Measurements from ENCODE around the gene LDLRAD4. TPM values are rescaled to one million over a fixed set of nuclear protein-coding genes. Genes with fewer than 3 reads are reported as not detected.

Gene LDLRAD4
- total and polyA plus RNA-seq, 12 donors: 3.9 to 64.5 (median 36.0) TPM

DNA sequence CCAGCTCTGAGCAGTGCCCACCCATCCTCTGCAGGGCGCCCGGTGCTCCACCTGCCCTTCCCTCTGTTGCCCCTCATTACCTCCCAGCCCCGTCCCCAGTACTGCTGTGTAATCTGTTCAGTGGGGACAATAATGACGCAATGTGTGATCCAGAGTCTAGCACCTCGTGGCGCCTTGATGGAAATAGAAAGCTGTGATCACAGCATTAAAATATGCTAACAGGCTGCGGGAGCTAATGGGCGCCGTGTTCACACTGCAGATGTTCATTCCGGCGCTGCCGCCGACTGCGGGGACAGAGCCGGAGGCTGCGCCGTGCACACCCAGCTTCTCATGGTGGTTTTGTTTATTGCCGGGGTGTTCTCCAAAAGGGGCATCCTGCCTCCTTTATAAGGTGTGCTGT is 235.2 kb downstream of the LDLRAD4 start:
- H3K27me3 ChIP-seq: no peaks in the 10 kb centered on the region
- TF ChIP-seq, protein P1, sequence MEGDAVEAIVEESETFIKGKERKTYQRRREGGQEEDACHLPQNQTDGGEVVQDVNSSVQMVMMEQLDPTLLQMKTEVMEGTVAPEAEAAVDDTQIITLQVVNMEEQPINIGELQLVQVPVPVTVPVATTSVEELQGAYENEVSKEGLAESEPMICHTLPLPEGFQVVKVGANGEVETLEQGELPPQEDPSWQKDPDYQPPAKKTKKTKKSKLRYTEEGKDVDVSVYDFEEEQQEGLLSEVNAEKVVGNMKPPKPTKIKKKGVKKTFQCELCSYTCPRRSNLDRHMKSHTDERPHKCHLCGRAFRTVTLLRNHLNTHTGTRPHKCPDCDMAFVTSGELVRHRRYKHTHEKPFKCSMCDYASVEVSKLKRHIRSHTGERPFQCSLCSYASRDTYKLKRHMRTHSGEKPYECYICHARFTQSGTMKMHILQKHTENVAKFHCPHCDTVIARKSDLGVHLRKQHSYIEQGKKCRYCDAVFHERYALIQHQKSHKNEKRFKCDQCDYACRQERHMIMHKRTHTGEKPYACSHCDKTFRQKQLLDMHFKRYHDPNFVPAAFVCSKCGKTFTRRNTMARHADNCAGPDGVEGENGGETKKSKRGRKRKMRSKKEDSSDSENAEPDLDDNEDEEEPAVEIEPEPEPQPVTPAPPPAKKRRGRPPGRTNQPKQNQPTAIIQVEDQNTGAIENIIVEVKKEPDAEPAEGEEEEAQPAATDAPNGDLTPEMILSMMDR (IDR thresholded peaks at IDR 0.05): no peak
- no peak for TF ChIP-seq POLR2A (IDR thresholded peaks at IDR 0.05)
- H3K27ac ChIP-seq: no peak overlapping the region
- H3K36me3 ChIP-seq (replicated peaks in 1 of 2): no peaks in the 10 kb centered on the region
- no peaks in the 10 kb centered on the region for H3K9me3 ChIP-seq (replicated peaks in 1 of 3)
- no peak overlapping the region for H3K4me3 ChIP-seq
- H3K4me1 ChIP-seq (replicated peaks in 1 of 2): peaks cover 23 to 51% of the 10 kb centered on the region in 2 donors
- 88 to 96% (median 92%) methylated on average over 16 to 18 of the region's 18 CpGs for WGBS, 4 donors
- intact Hi-C loops (cut with DNase I): no loop called here
- DNase-seq: peak in 1 of 7 donors; percentile 41

DNA sequence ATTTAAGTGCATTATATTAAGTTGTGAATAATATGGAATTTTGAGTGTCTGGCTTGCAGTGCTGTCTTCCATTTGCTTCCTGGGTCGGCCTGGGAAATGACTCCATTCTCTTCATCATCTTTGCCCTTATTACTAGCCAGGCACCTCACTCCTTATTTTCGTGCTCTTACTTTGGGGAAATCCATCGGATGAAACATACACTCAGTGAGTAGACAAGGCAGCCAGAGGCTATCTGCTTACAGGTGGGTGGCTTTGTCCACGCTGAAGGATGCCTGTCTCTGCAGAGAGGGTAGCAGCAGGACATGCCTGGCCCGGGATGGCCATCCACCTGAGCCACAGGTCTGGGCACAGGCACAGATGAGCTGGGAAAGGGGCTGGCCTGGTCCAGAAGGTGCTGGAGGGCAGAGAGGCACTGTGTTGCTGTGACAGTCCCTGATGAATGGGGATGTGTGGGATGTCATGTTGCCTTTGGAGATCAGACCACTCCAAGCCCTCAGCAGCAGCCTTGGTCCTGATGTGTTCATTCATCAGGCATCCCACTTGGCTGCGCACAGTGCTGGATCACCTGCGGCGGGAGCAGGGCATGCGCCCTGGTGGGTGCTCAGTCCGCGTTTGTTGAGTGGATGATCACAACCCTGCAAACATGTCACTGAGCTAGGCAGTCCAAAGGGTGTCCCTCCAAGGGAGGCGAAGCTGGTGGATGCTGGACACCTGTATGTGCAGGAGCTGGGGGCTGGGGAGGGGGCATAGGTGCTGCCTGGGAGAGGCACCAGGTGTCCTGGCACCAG is 236.0 kb downstream of the LDLRAD4 start:
- Histone ChIP-seq H3K27ac (no peak overlapping the region), H3K9me3 (replicated peaks in 1 of 3) (no peaks in the 10 kb centered on the region), H3K36me3 (replicated peaks in 1 of 2) (no peaks in the 10 kb centered on the region), H3K4me1 (replicated peaks in 1 of 2) (peaks cover 23 to 51% of the 10 kb centered on the region in 2 donors), H3K4me3 (no peak overlapping the region), H3K27me3 (no peaks in the 10 kb centered on the region)
- TF ChIP-seq, protein P1 (IDR thresholded peaks at IDR 0.05): no peak
- no peak for TF ChIP-seq POLR2A (IDR thresholded peaks at IDR 0.05)
- peak in 1 of 7 donors; percentile 48 for DNase-seq
- WGBS, 4 donors: 91 to 96% (median 93%) methylated on average over 4 to 12 of the region's 12 CpGs
- intact Hi-C loops (cut with DNase I): no loop called here

DNA sequence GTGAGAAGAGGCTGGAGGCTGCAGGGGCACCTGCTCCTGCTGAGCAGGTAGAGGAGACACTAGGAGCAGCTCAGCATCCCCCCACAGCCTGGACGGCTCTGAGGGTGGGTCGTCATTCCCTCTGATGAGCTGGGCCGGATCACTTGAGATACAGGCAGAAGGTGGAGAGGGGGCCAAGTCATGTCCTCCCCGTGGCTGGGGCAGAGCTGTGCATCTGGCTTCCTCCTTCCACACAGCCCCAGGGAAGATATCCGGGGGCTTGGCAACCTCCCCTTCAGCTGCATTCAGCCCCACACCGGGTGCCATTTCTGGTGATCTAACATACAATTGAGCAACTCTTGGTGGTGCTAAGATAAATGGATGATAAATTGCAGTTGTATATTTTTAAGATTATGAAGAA is 236.9 kb downstream of the LDLRAD4 start:
- 34 to 65% (median 60%) methylated on average over 2 to 6 of the region's 6 CpGs for WGBS, 4 donors
- peak in 1 of 7 donors; percentile 49 for DNase-seq
- Histone ChIP-seq H3K27me3 (no peaks in the 10 kb centered on the region), H3K9me3 (replicated peaks in 1 of 3) (no peaks in the 10 kb centered on the region), H3K4me3 (no peak overlapping the region), H3K4me1 (replicated peaks in 1 of 2) (peaks cover 23 to 46% of the 10 kb centered on the region in 2 donors), H3K36me3 (replicated peaks in 1 of 2) (no peaks in the 10 kb centered on the region), H3K27ac (no peak overlapping the region)
- intact Hi-C loops (cut with DNase I): no loop called here
- TF ChIP-seq POLR2A (IDR thresholded peaks at IDR 0.05): no peak
- TF ChIP-seq, protein P1 (IDR thresholded peaks at IDR 0.05): no peak

DNA sequence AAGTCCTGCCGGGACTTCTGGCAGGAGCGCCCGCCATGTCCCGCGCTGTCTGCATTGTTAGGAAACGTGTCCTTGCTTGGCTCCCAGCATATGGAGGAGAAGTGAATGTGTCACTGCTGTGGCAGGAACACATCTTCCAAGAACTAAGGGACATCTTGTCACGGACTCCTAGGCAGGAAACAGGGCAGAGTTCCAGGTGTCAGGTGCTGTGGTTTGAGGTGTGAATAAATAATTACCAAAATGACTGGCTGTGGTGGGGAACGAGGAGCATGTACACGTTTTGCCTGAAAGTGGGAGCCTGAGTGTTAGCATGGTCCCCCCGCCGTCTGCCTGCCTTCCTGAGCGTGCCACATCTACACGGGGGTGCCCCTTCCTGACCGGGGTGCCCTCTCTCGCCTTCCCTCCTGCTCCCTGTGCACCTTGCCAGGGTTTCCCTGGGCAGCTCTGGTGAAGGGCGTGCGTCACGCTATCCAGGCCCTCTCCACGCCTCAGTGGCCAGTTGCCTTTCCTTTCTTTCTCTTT is 237.5 kb downstream of the LDLRAD4 start:
- Histone ChIP-seq H3K4me1 (replicated peaks in 1 of 2) (peaks cover 18 to 40% of the 10 kb centered on the region in 2 donors), H3K4me3 (no peak overlapping the region), H3K9me3 (replicated peaks in 1 of 3) (no peaks in the 10 kb centered on the region), H3K27me3 (no peaks in the 10 kb centered on the region), H3K36me3 (replicated peaks in 1 of 2) (no peaks in the 10 kb centered on the region), H3K27ac (no peak overlapping the region)
- TF ChIP-seq POLR2A (IDR thresholded peaks at IDR 0.05): no peak
- TF ChIP-seq, protein P1 (IDR thresholded peaks at IDR 0.05): no peak
- intact Hi-C loops (cut with DNase I): no loop called here
- DNase-seq: peak in 2 of 7 donors; percentile 52 to 60
- 77 to 85% (median 82%) methylated on average over 19 of the region's 19 CpGs for WGBS, 4 donors
